GM19455 (cell line): Measurements from ENCODE around the gene DYNC1I1.

Source experiments
- ATAC-seq: cut with Tn5 transposase; IDR thresholded peaks from one replicate; pipeline ENCODE4 v1.9.1; 2021; ENCODE audit not compliant: unreplicated experiment

DYNC1I1 gene

GRCh38 chr7:95955748-95956147 lies 183.4 kb downstream of the DYNC1I1 start:
- ATAC-seq = no peak

GRCh38 chr7:95957510-95957909 lies 185.2 kb downstream of the DYNC1I1 start:
- ATAC-seq = no peak

- ATAC-seq = no peak
Measured at GRCh38 chr7:95960706-95961244, 188.4 kb downstream of the DYNC1I1 start.

GRCh38 chr7:95963446-95963990 lies 191.2 kb downstream of the DYNC1I1 start:
- ATAC-seq = no peak

- ATAC-seq = no peak
Measured at GRCh38 chr7:95971716-95972115, 199.4 kb downstream of the DYNC1I1 start.

GRCh38 chr7:95972523-95972922 lies 200.2 kb downstream of the DYNC1I1 start:
- ATAC-seq = no peak

GRCh38 chr7:95974108-95974507 lies 201.8 kb downstream of the DYNC1I1 start:
- ATAC-seq = no peak

GRCh38 chr7:95976369-95977060 lies 204.2 kb downstream of the DYNC1I1 start:
- no peak for ATAC-seq

- no peak for ATAC-seq
Measured at GRCh38 chr7:95977994-95978393, 205.6 kb downstream of the DYNC1I1 start.

GRCh38 chr7:95980167-95980566 lies 207.8 kb downstream of the DYNC1I1 start:
- no peak for ATAC-seq

- no peak for ATAC-seq
Measured at GRCh38 chr7:95980706-95981105, 208.4 kb downstream of the DYNC1I1 start.

GRCh38 chr7:95986178-95986764 lies 213.9 kb downstream of the DYNC1I1 start:
- ATAC-seq = no peak

- ATAC-seq = no peak
Measured at GRCh38 chr7:95989301-95989700, 216.9 kb downstream of the DYNC1I1 start.

GRCh38 chr7:95993380-95993779 lies 221.0 kb downstream of the DYNC1I1 start:
- no peak for ATAC-seq

GRCh38 chr7:95996174-95996573 lies 223.8 kb downstream of the DYNC1I1 start:
- no peak for ATAC-seq

GRCh38 chr7:95996886-95997285 lies 224.5 kb downstream of the DYNC1I1 start:
- no peak for ATAC-seq

- ATAC-seq = no peak
Measured at GRCh38 chr7:95997632-95998031, 225.3 kb downstream of the DYNC1I1 start.

- no peak for ATAC-seq
Measured at GRCh38 chr7:95999481-95999880, 227.1 kb downstream of the DYNC1I1 start.

GRCh38 chr7:96004578-96004977 lies 232.2 kb downstream of the DYNC1I1 start:
- no peak for ATAC-seq

- ATAC-seq = no peak
Measured at GRCh38 chr7:96005271-96005670, 232.9 kb downstream of the DYNC1I1 start.

GRCh38 chr7:96009148-96009547 lies 236.8 kb downstream of the DYNC1I1 start:
- no peak for ATAC-seq

- no peak for ATAC-seq
Measured at GRCh38 chr7:96013836-96014235, 241.5 kb downstream of the DYNC1I1 start.
